H9 (cell line): ENCODE data around the gene TCERG1L. TPM values are rescaled to one million over a fixed set of nuclear protein-coding genes. Genes with fewer than 3 reads are reported as not detected.

Experiments
- DNase-seq: peaks from one replicate; pipeline ENCODE4 v3.0.0-alpha.2; 2017
- H2AFZ ChIP-seq: one replicate; pipeline ENCODE4 v1.6.1; 2013; ENCODE audit warnings: mild to moderate bottlenecking, low read length, control low read depth, moderate library complexity
- H2AK5ac ChIP-seq: 2 replicates; pipeline ENCODE4 v1.6.1; 2013; ENCODE audit warnings: low read length, control low read depth, mixed read lengths; ENCODE audit not compliant: insufficient read length
- H2BK120ac ChIP-seq: one replicate; pipeline ENCODE4 v1.6.1; 2013; ENCODE audit warnings: low read depth, mild to moderate bottlenecking, low read length, control low read depth, inconsistent platforms; ENCODE audit not compliant: poor library complexity, severe bottlenecking
- H2BK12ac ChIP-seq: 2 replicates; pipeline ENCODE4 v1.6.1; 2013; ENCODE audit warnings: low read length, control low read depth, mixed read lengths, low read depth; ENCODE audit not compliant: insufficient read length
- H2BK15ac ChIP-seq: 2 replicates; pipeline ENCODE4 v1.6.1; 2013; ENCODE audit warnings: low read depth, low read length, control low read depth
- H2BK20ac ChIP-seq: one replicate; pipeline ENCODE4 v1.6.1; 2013; ENCODE audit warnings: low read depth, mild to moderate bottlenecking, low read length, control low read depth, inconsistent platforms; ENCODE audit not compliant: poor library complexity, severe bottlenecking
- H2BK5ac ChIP-seq: 2 replicates; pipeline ENCODE4 v1.6.1; 2013; ENCODE audit warnings: low read length, control low read depth, mixed read lengths; ENCODE audit not compliant: insufficient read length
- H3K14ac ChIP-seq: 2 replicates; pipeline ENCODE4 v1.6.1; 2013; ENCODE audit warnings: low read length, control low read depth; ENCODE audit not compliant: insufficient read depth
- H3K18ac ChIP-seq: 2 replicates; pipeline ENCODE4 v1.6.1; 2013; ENCODE audit warnings: low read depth, mild to moderate bottlenecking, mixed read lengths, low read length, control low read depth; ENCODE audit not compliant: insufficient read length
- H3K23ac ChIP-seq: 2 replicates; pipeline ENCODE4 v1.6.1; 2013; ENCODE audit warnings: low read length, control low read depth, mixed read lengths, low read depth; ENCODE audit not compliant: insufficient read length
- H3K23me2 ChIP-seq: 2 replicates; pipeline ENCODE4 v1.6.1; 2013; ENCODE audit warnings: low read depth, mild to moderate bottlenecking, mixed read lengths, low read length, control low read depth; ENCODE audit not compliant: insufficient read length, poor library complexity, severe bottlenecking
- H3K27ac ChIP-seq: 2 replicates; pipeline ENCODE4 v1.5.1; 2013; ENCODE audit warnings: low read length, control low read depth, mixed read lengths, low read depth; ENCODE audit not compliant: insufficient read length
- H3K27me3 ChIP-seq: 2 replicates; pipeline ENCODE4 v1.6.1; 2013; ENCODE audit warnings: low read length, control low read depth, inconsistent platforms; ENCODE audit not compliant: insufficient read depth
- H3K4ac ChIP-seq: 2 replicates; pipeline ENCODE4 v1.6.1; 2013; ENCODE audit warnings: low read depth, mild to moderate bottlenecking, control low read depth, inconsistent platforms, low read length, moderate library complexity
- H3K4me1 ChIP-seq: 2 replicates; pipeline ENCODE4 v1.6.1; 2013; ENCODE audit warnings: low read length, control low read depth, inconsistent platforms; ENCODE audit not compliant: insufficient read depth
- H3K4me2 ChIP-seq: 2 replicates; pipeline ENCODE4 v1.6.1; 2013; ENCODE audit warnings: low read length, control low read depth, mixed read lengths; ENCODE audit not compliant: insufficient read length, insufficient read depth
- H3K56ac ChIP-seq: 2 replicates; pipeline ENCODE4 v1.6.1; 2013; ENCODE audit warnings: low read depth, mild to moderate bottlenecking, mixed read lengths, low read length, control low read depth; ENCODE audit not compliant: insufficient read length
- H3K79me1 ChIP-seq: 2 replicates; pipeline ENCODE4 v1.6.1; 2013; ENCODE audit warnings: low read depth, mild to moderate bottlenecking, moderate library complexity, low read length, control low read depth, inconsistent platforms; ENCODE audit not compliant: insufficient read depth, poor library complexity, severe bottlenecking
- H3K79me2 ChIP-seq: 2 replicates; pipeline ENCODE4 v1.6.1; 2013; ENCODE audit warnings: low read length, control low read depth, inconsistent platforms; ENCODE audit not compliant: insufficient read depth
- H3K9ac ChIP-seq: 2 replicates; pipeline ENCODE4 v1.6.1; 2013; ENCODE audit warnings: low read length, control low read depth, mixed read lengths; ENCODE audit not compliant: insufficient read length; ENCODE audit errors: extremely low read depth
- H3K9me3 ChIP-seq: one replicate; pipeline ENCODE4 v1.6.1; 2013; ENCODE audit warnings: low read depth, low read length, inconsistent platforms; ENCODE audit not compliant: control insufficient read depth
- H3T11ph ChIP-seq: one replicate; pipeline ENCODE4 v1.6.1; 2013; ENCODE audit warnings: mild to moderate bottlenecking, low read length, control low read depth, inconsistent platforms
- H4K20me1 ChIP-seq: one replicate; pipeline ENCODE4 v1.6.1; 2013; ENCODE audit not compliant: control insufficient read depth, insufficient read length, insufficient read depth
- H4K5ac ChIP-seq: 2 replicates; pipeline ENCODE4 v1.6.1; 2013; ENCODE audit warnings: low read depth, mild to moderate bottlenecking, mixed read lengths, low read length, control low read depth; ENCODE audit not compliant: insufficient read length
- H4K8ac ChIP-seq: replicated peaks from 2 replicates; pipeline ENCODE4 v1.6.1; 2013; ENCODE audit warnings: low read length, control low read depth, mixed read lengths, low read depth; ENCODE audit not compliant: insufficient read length
- H4K91ac ChIP-seq: 2 replicates; pipeline ENCODE4 v1.6.1; 2013; ENCODE audit warnings: low read depth, mild to moderate bottlenecking, moderate library complexity, mixed read lengths, low read length, control low read depth; ENCODE audit not compliant: insufficient read length
- H3K27ac Mint-ChIP-seq, 3 experiments: 2 replicates in 2 of 3; 3 replicates in 1 of 3; pipeline ENCODE4 v1.8.0; 2020 to 2021; ENCODE audit warnings: mixed read lengths in 3 of 3, mild to moderate bottlenecking in 1 of 3, moderate library complexity in 1 of 3
- H3K27me3 Mint-ChIP-seq: 2 replicates; pipeline ENCODE4 v1.8.0; 2021; ENCODE audit warnings: low read depth, mild to moderate bottlenecking, moderate library complexity, mixed read lengths
- H3K36me3 Mint-ChIP-seq, 3 experiments: 2 replicates in 2 of 3; 3 replicates in 1 of 3; pipeline ENCODE4 v1.8.0; 2020 to 2021; ENCODE audit warnings: low read depth in 3 of 3, mixed read lengths in 3 of 3; ENCODE audit not compliant: insufficient read depth in 1 of 3
- H3K4me1 Mint-ChIP-seq, 2 experiments: 2 replicates each; pipeline ENCODE4 v1.8.0; 2020; ENCODE audit warnings: mixed read lengths in 2 of 2
- H3K4me3 Mint-ChIP-seq, 2 experiments: 2 replicates in 1 of 2; 3 replicates in 1 of 2; pipeline ENCODE4 v1.8.0; 2020 to 2021; ENCODE audit warnings: mild to moderate bottlenecking in 2 of 2, mixed read lengths in 2 of 2, moderate library complexity in 1 of 2
- H3K9me3 Mint-ChIP-seq, 2 experiments: 2 replicates in 1 of 2; 3 replicates in 1 of 2; pipeline ENCODE4 v1.8.0; 2020; ENCODE audit warnings: mild to moderate bottlenecking in 2 of 2, mixed read lengths in 2 of 2, moderate library complexity in 1 of 2
- CTCF ChIP-seq: fragments of 200-600 bp; sonication (generic); conservative IDR thresholded peaks from 3 replicates; pipeline ENCODE4 v1.8.0; 2021; ENCODE audit warnings: antibody characterized with exemption, mild to moderate bottlenecking
- WGBS: extraction: QIAGEN DNeasy Blood & Tissue Kit; methylation state at CpG from one replicate; pipeline ENCODE4 v1.1.7; 2013; ENCODE audit warnings: missing lambda C conversion rate, low lambda C conversion rate, mixed read lengths; ENCODE audit not compliant: insufficient read length; ENCODE audit errors: extremely low coverage; 5-methylcytosine and 5-hydroxymethylcytosine counted together
- total RNA-seq: library from RNA; stranded (reverse); gene quantifications from 2 replicates; pipeline ENCODE4 v1.2.1, GENCODE V29; 2021

The TCERG1L gene
- total RNA-seq, 1 experiment from 2014 or later: 3.3 TPM

- DNase-seq: no peak
- H3K27me3 ChIP-seq: no peaks in the 10 kb centered on the region
- Mint-ChIP-seq H3K4me1 (peaks cover 9 to 14% of the 10 kb centered on the region in 2 experiments), H3K27me3 (no peaks in the 10 kb centered on the region; the same call in 1 of the 2 replicates), H3K36me3 (peaks cover 0 to 3% (median 3%) of the 10 kb centered on the region in 3 experiments; a peak in 4 of 7 replicates), H3K4me3 (no peak overlapping the region), H3K9me3 (peaks cover 2 to 3% of the 10 kb centered on the region in 2 experiments; a peak in 4 of 5 replicates), H3K27ac (no peak overlapping the region)
- H3K9ac ChIP-seq: no peak overlapping the region
- H3K14ac ChIP-seq: no peak overlapping the region
- H3K56ac ChIP-seq: no peak overlapping the region
- H4K5ac ChIP-seq: no peak overlapping the region
- no peak overlapping the region for H2BK20ac ChIP-seq
- H2BK120ac ChIP-seq: no peak overlapping the region
- no peak overlapping the region for H2BK12ac ChIP-seq
- peaks cover 3% of the 10 kb centered on the region for H3K23me2 ChIP-seq
- no peak overlapping the region for H3K4me2 ChIP-seq
- no peaks in the 10 kb centered on the region for H3K9me3 ChIP-seq
- H4K8ac ChIP-seq: no peak overlapping the region
- no peaks in the 10 kb centered on the region for H3K4me1 ChIP-seq
- no peak overlapping the region for H3K27ac ChIP-seq
- H2BK15ac ChIP-seq: no peak overlapping the region
- H4K91ac ChIP-seq: no peak overlapping the region
- H3K79me2 ChIP-seq: no peaks in the 10 kb centered on the region
- no peak overlapping the region for H2AK5ac ChIP-seq
- H3T11ph ChIP-seq: no peak overlapping the region
- no peaks in the 10 kb centered on the region for H4K20me1 ChIP-seq
- H2AFZ ChIP-seq: no peak overlapping the region
- H3K23ac ChIP-seq: no peak overlapping the region
- H3K4ac ChIP-seq: no peak overlapping the region
- no CpG with 5 or more reads among the region's 18 CpGs for WGBS
- no peaks in the 10 kb centered on the region for H3K79me1 ChIP-seq
- H2BK5ac ChIP-seq: no peak overlapping the region
- no peak for TF ChIP-seq CTCF
- no peak overlapping the region for H3K18ac ChIP-seq
Measured at GRCh38 chr10:131112691-131113090, 198.8 kb downstream of the TCERG1L start.
